SK-N-SH (cell line): ENCODE results near the gene PTCD2. TPM values are rescaled to one million over a fixed set of nuclear protein-coding genes. Genes with fewer than 3 reads are reported as not detected.

Source experiments
- CTCF ChIA-PET: fragments of 300-600, 350-600 bp; formaldehyde crosslinking; extraction: SDS; loops from one replicate; lab custom pipeline; 2021; lab: Yijun Ruan, JAX
- POLR2A ChIA-PET: fragments of 350-600 bp; sonication (Branson Sonifier 250); formaldehyde crosslinking; extraction: SDS; loops from one replicate; lab custom pipeline; 2020; ENCODE audit warnings: antibody characterized with exemption, inconsistent platforms; lab: Yijun Ruan, JAX
- DNase-seq: peaks from one replicate; pipeline ENCODE4 v3.0.0; 2012
- H2AFZ ChIP-seq: fragments of 200-600 bp; sonication (generic); 2 replicates; pipeline ENCODE4 v1.8.1; 2016; ENCODE audit warnings: antibody characterized with exemption, mild to moderate bottlenecking, low read depth
- H3F3A ChIP-seq: fragments of 200-600 bp; sonication (generic); replicated peaks from 2 replicates; pipeline ENCODE3; 2016; ENCODE audit warnings: antibody characterized with exemption, mild to moderate bottlenecking; ENCODE audit not compliant: insufficient read depth
- H3K27ac ChIP-seq, 2 experiments: fragments of 200-500 bp in 1 of 2; fragments of 200-600 bp in 1 of 2; sonication (Bioruptor generic) in 1 of 2; sonication (generic), shearing (Covaris generic) in 1 of 2; 2 replicates each; pipeline versions ENCODE4 v1.5.1 to v1.6.1; 2014 to 2016; ENCODE audit warnings: low read depth in 2 of 2, inconsistent platforms in 1 of 2, low read length in 1 of 2, mild to moderate bottlenecking in 1 of 2, mixed read lengths in 1 of 2
- H3K27me3 ChIP-seq: fragments of 200-600 bp; sonication (generic), shearing (Covaris generic); 2 replicates; pipeline ENCODE4 v1.6.1; 2016; ENCODE audit warnings: mixed run types; ENCODE audit not compliant: insufficient read depth
- H3K36me3 ChIP-seq, 2 experiments: fragments of 200-500 bp in 1 of 2; fragments of 200-600 bp in 1 of 2; sonication (Bioruptor generic) in 1 of 2; sonication (generic) in 1 of 2; replicated peaks in 1 of 2; 2 replicates each; pipeline versions ENCODE3 to v1.5.1; 2014 to 2016; ENCODE audit warnings: low read length in 1 of 2, mild to moderate bottlenecking in 1 of 2; ENCODE audit not compliant: insufficient read depth in 2 of 2, control insufficient read depth in 1 of 2
- H3K4me1 ChIP-seq, 2 experiments: fragments of 200-500 bp in 1 of 2; fragments of 200-600 bp in 1 of 2; sonication (Bioruptor generic) in 1 of 2; sonication (generic), shearing (Covaris generic) in 1 of 2; 2 replicates each; pipeline versions ENCODE4 v1.5.1 to v1.6.1; 2014 to 2016; ENCODE audit warnings: low read depth in 1 of 2, low read length in 1 of 2, mixed run types in 1 of 2; ENCODE audit not compliant: insufficient read depth in 2 of 2, control insufficient read depth in 1 of 2
- H3K4me2 ChIP-seq: fragments of 200-600 bp; sonication (generic), shearing (Covaris generic); 2 replicates; pipeline ENCODE4 v1.6.1; 2017; ENCODE audit warnings: mixed run types
- H3K4me3 ChIP-seq, 2 experiments: fragments of 200-500 bp in 1 of 2; fragments of 200-600 bp in 1 of 2; sonication (Bioruptor generic) in 1 of 2; sonication (generic), shearing (Covaris generic) in 1 of 2; 2 replicates each; pipeline versions ENCODE4 v1.5.1 to v1.8.1; 2014 to 2016; ENCODE audit warnings: low read depth in 2 of 2, inconsistent platforms in 1 of 2, low read length in 1 of 2, mild to moderate bottlenecking in 1 of 2, mixed read lengths in 1 of 2, moderate library complexity in 1 of 2
- H3K79me2 ChIP-seq: fragments of 200-600 bp; sonication (generic); 2 replicates; pipeline ENCODE4 v1.8.1; 2017; ENCODE audit warnings: mild to moderate bottlenecking; ENCODE audit not compliant: insufficient read depth
- H3K9ac ChIP-seq: fragments of 200-600 bp; sonication (generic); 2 replicates; pipeline ENCODE4 v1.6.1; 2017; ENCODE audit warnings: mixed run types
- H3K9me2 ChIP-seq: fragments of 200-600 bp; sonication (generic); 2 replicates; pipeline ENCODE4 v1.6.1; 2017; ENCODE audit warnings: mixed run types
- H3K9me3 ChIP-seq: fragments of 200-600 bp; sonication (generic); 2 replicates; pipeline ENCODE4 v1.6.1; 2017; ENCODE audit warnings: mixed run types, mild to moderate bottlenecking, moderate library complexity
- H4K20me1 ChIP-seq: fragments of 200-600 bp; sonication (generic); 2 replicates; pipeline ENCODE4 v1.6.1; 2017; ENCODE audit warnings: mild to moderate bottlenecking, mixed run types; ENCODE audit not compliant: insufficient read depth
- CHD2 ChIP-seq: fragments of 150-350 bp; IDR thresholded peaks from 2 replicates; pipeline ENCODE4 v1.6.1; 2018; ENCODE audit warnings: low read length; ENCODE audit not compliant: partially characterized antibody
- CTCF ChIP-seq: fragments of 200-600 bp; sonication (generic); IDR thresholded peaks from 2 replicates; pipeline ENCODE4 v1.6.1; 2017; ENCODE audit warnings: antibody characterized with exemption, mild to moderate bottlenecking, moderate library complexity
- EZH2phosphoT487 ChIP-seq: fragments of 200-600 bp; sonication (generic); IDR thresholded peaks from 2 replicates; pipeline ENCODE4 v1.6.1; 2017; ENCODE audit warnings: low read depth, mixed run types, mild to moderate bottlenecking, antibody characterized with exemption, moderate library complexity, borderline replicate concordance
- FOXM1 ChIP-seq: IDR thresholded peaks from 2 replicates; pipeline ENCODE4 v1.4.0; 2012; ENCODE audit warnings: low read depth, mild to moderate bottlenecking
- GATA2 ChIP-seq: sonication (generic); formaldehyde crosslinking; IDR thresholded peaks from 2 replicates; pipeline ENCODE4 v1.5.0; 2020; ENCODE audit warnings: mild to moderate bottlenecking, missing genetic modification reagents
- NFIC ChIP-seq: IDR thresholded peaks from 2 replicates; pipeline ENCODE4 v1.4.0; 2012; ENCODE audit warnings: borderline replicate concordance
- RCOR1 ChIP-seq: fragments of 150-350 bp; IDR thresholded peaks from 2 replicates; pipeline ENCODE4 v1.6.1; 2017; ENCODE audit warnings: antibody characterized with exemption, low read length
- RFX5 ChIP-seq: IDR thresholded peaks from 2 replicates; pipeline ENCODE4 v1.6.1; 2012; ENCODE audit warnings: mild to moderate bottlenecking, improper control_type of control experiment, low read length
- SIN3A ChIP-seq: IDR thresholded peaks from 2 replicates; pipeline ENCODE4 v1.6.1; 2012; ENCODE audit warnings: low read depth, mild to moderate bottlenecking, low read length, moderate library complexity, borderline replicate concordance
- YY1 ChIP-seq: IDR thresholded peaks from 2 replicates; pipeline ENCODE4 v1.4.0; 2012; ENCODE audit warnings: low read depth, mild to moderate bottlenecking
- WGBS: methylation state at CpG from one replicate; pipeline ENCODE4 v1.1.6; 2017; ENCODE audit warnings: low lambda C conversion rate; 5-methylcytosine and 5-hydroxymethylcytosine counted together
- polyA plus RNA-seq, 3 experiments: library from polyadenylated mRNA; depleted of rRNA; stranded (reverse); fragments of >200 nt; gene quantifications; 2 replicates each; pipeline ENCODE4 v1.2.3, GENCODE V29; 2012
- TF ChIP-seq, protein P1 (sequence below): IDR thresholded peaks from 2 replicates; pipeline ENCODE4; 2012
- TF ChIP-seq, protein P2 (sequence below): IDR thresholded peaks from 2 replicates; pipeline ENCODE4 v1.4.0; 2012; ENCODE audit warnings: low read depth, borderline replicate concordance
- TF ChIP-seq, protein P3 (sequence below): fragments of 150-350 bp; IDR thresholded peaks from 2 replicates; pipeline ENCODE4 v1.6.1; 2017; ENCODE audit warnings: antibody characterized with exemption, low read length, low read depth, borderline replicate concordance

The PTCD2 gene
- polyA plus RNA-seq, 1 of the 3 experiments (the other 2 are of a cell fraction), result 6.7 TPM

- ChIA-PET CTCF (interaction anchor here (1.0 to 4.0 kb wide), 6 partner anchors 10 to 439 kb away, joined by 3 to 24 read pairs (median 4); no protein-coding TSS in a partner anchor), POLR2A (no interaction called here)
Observed at GRCh38 chr5:72377910-72378638, 57.9 kb downstream of the PTCD2 start.

More at GRCh38 chr5:72377910-72378638, 57.9 kb downstream of the PTCD2 start:
- Histone ChIP-seq H3K4me3 (no peak overlapping the region), H3K27me3 (no peaks in the 10 kb centered on the region), H4K20me1 (no peaks in the 10 kb centered on the region), H3K9me2 (no peaks in the 10 kb centered on the region), H3F3A (peaks cover 6% of the 10 kb centered on the region), H3K9ac (no peak overlapping the region), H3K27ac (0 out of 4 replicates have a peak overlapping the region, but pooled peaks of 1 of the 2 experiments have one; percentile 7), H3K9me3 (no peaks in the 10 kb centered on the region), H3K4me2 (peak overlapping the region; percentile 11; the same call in 1 of the 2 replicates), H3K79me2 (no peaks in the 10 kb centered on the region), H3K36me3 (no peaks in the 10 kb centered on the region), H2AFZ (no peak overlapping the region), H3K4me1 (peaks cover 0 to 13% of the 10 kb centered on the region in 2 experiments; a peak in 2 of 4 replicates)
- no peak for TF ChIP-seq YY1
- no peak for TF ChIP-seq GATA2 (CRISPR knock-in tag)
- TF ChIP-seq CTCF, result no peak
- no peak for TF ChIP-seq NFIC
- no peak for TF ChIP-seq RCOR1
- TF ChIP-seq, protein P1, sequence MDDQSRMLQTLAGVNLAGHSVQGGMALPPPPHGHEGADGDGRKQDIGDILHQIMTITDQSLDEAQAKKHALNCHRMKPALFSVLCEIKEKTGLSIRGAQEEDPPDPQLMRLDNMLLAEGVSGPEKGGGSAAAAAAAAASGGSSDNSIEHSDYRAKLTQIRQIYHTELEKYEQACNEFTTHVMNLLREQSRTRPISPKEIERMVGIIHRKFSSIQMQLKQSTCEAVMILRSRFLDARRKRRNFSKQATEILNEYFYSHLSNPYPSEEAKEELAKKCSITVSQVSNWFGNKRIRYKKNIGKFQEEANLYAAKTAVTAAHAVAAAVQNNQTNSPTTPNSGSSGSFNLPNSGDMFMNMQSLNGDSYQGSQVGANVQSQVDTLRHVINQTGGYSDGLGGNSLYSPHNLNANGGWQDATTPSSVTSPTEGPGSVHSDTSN, result no peak
- TF ChIP-seq FOXM1, result no peak
- TF ChIP-seq EZH2phosphoT487, result no peak
- TF ChIP-seq, protein P2, sequence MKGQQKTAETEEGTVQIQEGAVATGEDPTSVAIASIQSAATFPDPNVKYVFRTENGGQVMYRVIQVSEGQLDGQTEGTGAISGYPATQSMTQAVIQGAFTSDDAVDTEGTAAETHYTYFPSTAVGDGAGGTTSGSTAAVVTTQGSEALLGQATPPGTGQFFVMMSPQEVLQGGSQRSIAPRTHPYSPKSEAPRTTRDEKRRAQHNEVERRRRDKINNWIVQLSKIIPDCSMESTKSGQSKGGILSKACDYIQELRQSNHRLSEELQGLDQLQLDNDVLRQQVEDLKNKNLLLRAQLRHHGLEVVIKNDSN, result no peak
- TF ChIP-seq RFX5, result no peak
- no peak for TF ChIP-seq SIN3A
- TF ChIP-seq, protein P3, sequence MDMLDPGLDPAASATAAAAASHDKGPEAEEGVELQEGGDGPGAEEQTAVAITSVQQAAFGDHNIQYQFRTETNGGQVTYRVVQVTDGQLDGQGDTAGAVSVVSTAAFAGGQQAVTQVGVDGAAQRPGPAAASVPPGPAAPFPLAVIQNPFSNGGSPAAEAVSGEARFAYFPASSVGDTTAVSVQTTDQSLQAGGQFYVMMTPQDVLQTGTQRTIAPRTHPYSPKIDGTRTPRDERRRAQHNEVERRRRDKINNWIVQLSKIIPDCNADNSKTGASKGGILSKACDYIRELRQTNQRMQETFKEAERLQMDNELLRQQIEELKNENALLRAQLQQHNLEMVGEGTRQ, result no peak
- TF ChIP-seq CHD2, result no peak
- DNase-seq, result no peak
- WGBS, result 77% methylated on average over 4 of the region's 4 CpGs
